Measurements from ENCODE around the gene SPEM2. TPM values are rescaled to one million over a fixed set of nuclear protein-coding genes. Genes with fewer than 3 reads are reported as not detected.

The SPEM2 gene
- total RNA-seq, 1 donor from 2014 or later: not detected

DNA sequence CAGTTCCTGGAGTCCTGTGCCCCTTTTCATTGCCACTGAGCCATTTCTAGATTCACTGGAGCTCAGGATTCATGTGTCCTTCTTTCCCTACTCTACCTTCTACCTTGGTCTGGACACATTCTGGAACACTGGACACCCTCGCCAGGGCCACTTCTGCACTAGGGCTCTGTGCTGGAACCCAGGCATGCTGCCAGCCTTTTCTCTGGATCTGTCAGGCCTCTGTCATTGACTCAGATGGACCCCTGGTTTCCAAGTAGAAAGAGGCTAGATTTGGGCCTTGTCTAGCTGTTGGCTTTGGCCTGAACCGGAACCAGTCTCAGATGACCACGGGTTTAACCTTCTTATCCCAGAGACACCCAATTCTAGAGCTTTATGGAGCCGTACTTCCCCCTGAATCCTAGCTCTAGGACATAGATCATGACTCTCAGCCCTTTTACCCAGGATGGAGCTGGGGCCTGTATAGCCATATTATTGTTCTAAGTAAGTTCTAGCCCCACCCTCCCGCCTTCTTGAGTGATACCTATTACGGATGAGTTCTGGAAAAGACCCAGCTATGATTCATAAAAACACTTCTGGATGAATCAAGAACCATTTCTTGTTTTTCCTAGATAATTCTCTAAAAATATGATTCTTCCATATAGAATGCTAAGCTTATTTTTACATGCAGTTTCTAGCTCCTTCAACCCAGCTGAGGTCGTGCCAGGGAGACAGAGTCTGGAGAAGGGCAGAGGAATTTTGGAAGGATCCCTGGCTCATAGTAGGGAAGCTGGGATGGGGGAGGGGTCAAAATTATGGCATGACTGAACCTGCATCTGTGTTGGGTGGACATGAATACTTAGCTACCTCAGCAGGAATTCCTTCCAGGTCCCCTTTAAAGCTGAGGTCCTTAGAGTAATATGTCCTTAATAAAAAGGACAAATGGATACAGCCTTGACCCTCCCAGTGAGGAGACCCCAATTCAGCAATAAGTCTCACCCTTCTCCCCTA, 18.4 kb downstream of the SPEM2 start:
- peaks cover 2% of the 10 kb centered on the region for H3K36me3 ChIP-seq (ENCODE audit: control insufficient read depth, insufficient read depth, low read length)
- H3K27me3 ChIP-seq (ENCODE audit: control insufficient read depth, insufficient read depth, low read length): no peaks in the 10 kb centered on the region
- peak; percentile 95 for DNase-seq (ENCODE audit: low read depth)
- peak; percentile 80 for FAIRE-seq
- no peak overlapping the region for H3K4me3 ChIP-seq (ENCODE audit: low read depth, low read length)
- no peak for TF ChIP-seq CTCF (IDR thresholded peaks at IDR 0.05; ENCODE audit: insufficient read depth, low read length, severe bottlenecking)

DNA sequence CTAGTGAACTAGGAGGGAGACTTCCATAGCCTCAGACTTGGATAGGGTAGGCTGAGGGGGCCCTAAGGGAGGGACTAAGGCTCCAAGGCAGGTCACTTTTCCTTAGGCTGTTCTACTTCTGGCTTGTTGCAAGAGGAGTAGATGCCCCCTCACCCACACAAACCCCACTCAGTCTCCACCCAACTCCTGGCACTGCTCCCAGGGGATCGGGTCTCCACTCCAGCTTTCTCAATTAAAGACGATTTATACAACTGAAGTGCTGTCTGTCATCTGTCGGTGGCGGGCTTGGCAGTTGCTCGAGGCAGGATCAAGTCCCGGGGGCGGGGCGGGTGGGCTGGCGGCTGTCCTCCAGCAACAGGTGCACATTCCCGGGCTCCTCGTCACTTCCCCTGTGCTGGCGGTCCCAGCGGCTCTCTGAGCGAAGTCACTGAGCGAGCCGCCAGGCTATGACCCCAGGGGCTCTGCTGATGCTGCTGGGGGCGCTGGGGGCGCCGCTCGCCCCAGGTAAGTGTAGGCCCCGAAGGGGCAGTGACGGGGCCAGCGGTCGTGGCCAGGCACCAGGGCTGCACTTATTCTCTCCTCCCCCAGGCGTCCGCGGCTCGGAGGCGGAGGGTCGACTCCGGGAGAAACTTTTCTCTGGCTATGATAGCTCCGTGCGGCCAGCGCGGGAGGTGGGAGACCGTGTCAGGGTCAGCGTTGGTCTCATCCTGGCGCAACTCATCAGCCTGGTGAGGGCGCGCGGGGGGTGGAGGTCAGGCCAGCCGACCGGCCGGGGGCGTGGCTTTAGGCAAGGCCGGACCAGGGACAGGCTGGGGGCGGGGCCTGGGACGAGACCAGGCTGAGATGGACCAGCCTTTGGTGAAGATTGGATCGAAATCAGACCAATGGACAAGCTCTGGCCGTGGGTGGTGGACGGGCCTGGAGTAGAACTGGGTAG, 19.5 kb downstream of the SPEM2 start, which contains the start of gene CHRNB1:
CHRNB1 (plus strand) TSS at position 380 of the 937 bp plus-strand sequence; CDS start at position 447, 67 bp downstream.
- DNase-seq (ENCODE audit: low read depth) (peak; percentile 26), FAIRE-seq (no peak)
- Histone ChIP-seq H3K36me3 (ENCODE audit: control insufficient read depth, insufficient read depth, low read length) (peaks cover 2% of the 10 kb centered on the region), H3K27me3 (ENCODE audit: control insufficient read depth, insufficient read depth, low read length) (no peaks in the 10 kb centered on the region), H3K4me3 (ENCODE audit: low read depth, low read length) (peak within 1 kb of the TSS; percentile 36)
- no peak for TF ChIP-seq CTCF (IDR thresholded peaks at IDR 0.05; ENCODE audit: insufficient read depth, low read length, severe bottlenecking)

GRCh38 chr17:7445619-7445968, 20.2 kb downstream of the SPEM2 start:
- no peak for TF ChIP-seq CTCF (IDR thresholded peaks at IDR 0.05; ENCODE audit: insufficient read depth, low read length, severe bottlenecking)
- H3K4me3 ChIP-seq (ENCODE audit: low read depth, low read length): peak overlapping the region; percentile 36
- H3K27me3 ChIP-seq (ENCODE audit: control insufficient read depth, insufficient read depth, low read length): no peaks in the 10 kb centered on the region
- FAIRE-seq: no peak
- peaks cover 2% of the 10 kb centered on the region for H3K36me3 ChIP-seq (ENCODE audit: control insufficient read depth, insufficient read depth, low read length)
- peak; percentile 37 for DNase-seq (ENCODE audit: low read depth)

DNA sequence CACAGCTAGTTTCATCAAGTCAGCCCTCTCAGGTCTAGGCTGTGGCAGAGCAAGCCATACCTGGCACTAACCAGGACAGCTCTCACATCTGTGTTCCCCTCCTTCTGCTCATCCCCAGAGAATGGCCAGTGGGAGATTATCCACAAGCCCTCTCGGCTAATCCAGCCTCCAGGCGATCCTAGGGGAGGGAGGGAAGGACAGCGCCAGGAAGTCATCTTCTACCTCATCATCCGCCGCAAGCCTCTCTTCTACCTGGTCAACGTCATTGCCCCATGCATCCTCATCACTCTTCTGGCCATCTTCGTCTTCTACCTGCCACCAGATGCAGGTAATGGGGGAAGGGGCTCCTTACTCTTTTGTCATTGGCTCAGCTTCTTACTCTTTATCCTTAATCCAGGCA, 23.0 kb downstream of the SPEM2 start:
- FAIRE-seq: no peak
- no peak for TF ChIP-seq CTCF (IDR thresholded peaks at IDR 0.05; ENCODE audit: insufficient read depth, low read length, severe bottlenecking)

GRCh38 chr17:7459961-7460545, 34.6 kb downstream of the SPEM2 start:
- TF ChIP-seq CTCF (IDR thresholded peaks at IDR 0.05; ENCODE audit: insufficient read depth, low read length, severe bottlenecking): no peak
- no peak for DNase-seq (ENCODE audit: low read depth)
- H3K4me3 ChIP-seq (ENCODE audit: low read depth, low read length): no peak overlapping the region
- peaks cover 10% of the 10 kb centered on the region for H3K36me3 ChIP-seq (ENCODE audit: control insufficient read depth, insufficient read depth, low read length)
- no peak for FAIRE-seq
- H3K27me3 ChIP-seq (ENCODE audit: control insufficient read depth, insufficient read depth, low read length): no peaks in the 10 kb centered on the region

More for the DNA sequence above, 23.0 kb downstream of the SPEM2 start:
- H3K36me3 ChIP-seq (ENCODE audit: control insufficient read depth, insufficient read depth, low read length): peaks cover 1% of the 10 kb centered on the region
- no peaks in the 10 kb centered on the region for H3K27me3 ChIP-seq (ENCODE audit: control insufficient read depth, insufficient read depth, low read length)
- no peak for DNase-seq (ENCODE audit: low read depth)
- no peak overlapping the region for H3K4me3 ChIP-seq (ENCODE audit: low read depth, low read length)

Data from bronchial epithelial cell (primary cell).